HG02642 (cell line): ENCODE results near the gene C1GALT1C1.

ENCODE experiments used
- ATAC-seq: cut with Tn5 transposase; IDR thresholded peaks from one replicate; pipeline ENCODE4 v1.9.1; 2021; ENCODE audit warnings: mild to moderate bottlenecking; ENCODE audit not compliant: unreplicated experiment, poor library complexity

C1GALT1C1 gene

GRCh38 chrX:120603707-120604360 lies 26.0 kb downstream of the C1GALT1C1 start, which contains the start of gene MCTS1:
TSS of gene MCTS1 (plus strand) at chrX:120604101. CDS start at chrX:120604237, 136 bp downstream.
- peak; percentile 98 for ATAC-seq

GRCh38 chrX:120585702-120586101 lies 44.2 kb downstream of the C1GALT1C1 start:
- ATAC-seq: no peak
